H1 (cell line): ENCODE data around the gene TEDDM1. TPM values are rescaled to one million over a fixed set of nuclear protein-coding genes. Genes with fewer than 3 reads are reported as not detected.

Experiments used
- TEAD4 ChIP-seq: IDR thresholded peaks from 2 replicates; pipeline ENCODE4 v1.6.1; 2012; ENCODE audit warnings: low read depth, low read length, inconsistent platforms, mixed read lengths
- polyA plus RNA-seq, 7 experiments: library from polyadenylated mRNA; depleted of rRNA in 3 of 7; stranded (reverse) in 5 of 7; unstranded in 2 of 7; fragments of >200 nt in 5 of 7; fragments of 200-250 nt in 2 of 7; gene quantifications; 1 replicate in 5 of 7; 2 replicates in 1 of 7; 4 replicates in 1 of 7; pipeline versions ENCODE4 v1.2.1 to v1.2.3, GENCODE V29; 2011 to 2013; ENCODE audit warnings: missing spikeins in 2 of 7, mixed read lengths in 2 of 7
- total RNA-seq: library from RNA; stranded (reverse); fragmentation: NEBNext Ultra II Directional; extraction: Animal tissue kit (Norgen Biotek cat#: 25700); gene quantifications from 2 replicates; pipeline ENCODE4 v1.2.1, GENCODE V29; 2021

Gene TEDDM1
- total and polyA plus RNA-seq, 2 of the 8 experiments (the other 6 are each of a cell fraction or from before 2014, with no cell fraction given), result not detected

DNA sequence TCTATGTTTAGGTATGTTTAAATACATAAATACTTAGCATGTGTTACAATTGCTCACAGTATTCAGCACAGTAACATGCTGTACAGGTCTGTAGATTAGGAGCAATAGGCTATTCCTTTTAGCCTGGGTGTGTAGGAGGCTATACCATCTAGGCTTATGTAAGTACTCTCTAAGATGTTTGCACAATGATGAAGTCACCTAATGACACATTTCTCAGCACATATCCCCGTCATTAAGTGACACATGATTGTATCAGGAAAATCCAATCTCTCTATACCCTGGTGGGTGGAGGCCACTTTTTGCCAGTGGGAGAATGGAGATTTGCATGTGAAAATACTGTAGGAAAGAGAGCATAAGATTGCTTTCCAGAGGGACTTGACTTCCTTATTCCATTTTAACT lies 5.5 kb upstream of the TEDDM1 start (continued):
- TF ChIP-seq TEAD4, result no peak
